Measurements from ENCODE around the gene UBE2E2.

DNA sequence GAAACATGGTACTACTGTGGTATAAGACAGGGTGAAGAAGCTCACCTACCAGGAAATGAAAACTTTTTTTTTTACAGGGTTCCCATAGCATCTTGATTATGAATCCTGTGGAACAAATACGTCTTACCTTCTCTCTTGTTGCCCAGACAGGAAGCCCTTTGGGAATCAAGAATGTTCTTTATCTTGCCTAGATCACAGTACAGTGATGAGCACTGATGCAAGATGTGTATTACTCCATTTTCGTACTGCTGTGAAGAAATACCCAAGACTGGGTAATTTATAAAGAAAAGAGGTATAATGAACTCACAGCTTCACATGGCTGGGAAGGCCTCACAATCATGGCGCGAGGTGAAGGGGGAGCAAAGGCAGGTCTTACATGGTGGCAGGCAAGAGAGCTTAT, 281.3 kb downstream of the UBE2E2 start:
- no peak for TF ChIP-seq CTCF (IDR thresholded peaks at IDR 0.05 in 4 of 5, conservative IDR thresholded peaks at IDR 0.05 in 1 of 5)
- TF ChIP-seq POLR2A (IDR thresholded peaks at IDR 0.05) = no peak

Data from gastrocnemius medialis (tissue), 4 donors.